GM12873 (cell line): Measurements from ENCODE around the gene GBP1.

Experiments
- CTCF ChIP-seq: IDR thresholded peaks from 2 replicates; pipeline ENCODE4 v1.5.1; 2012; ENCODE audit warnings: low read depth, mild to moderate bottlenecking, moderate library complexity, low read length, control low read depth; ENCODE audit not compliant: insufficient read depth; ENCODE audit errors: missing control alignments

GBP1 gene

GRCh38 chr1:89070509-89070908 is 5.5 kb upstream of the GBP1 start:
- TF ChIP-seq CTCF = no peak

GRCh38 chr1:89069951-89070350 is 4.9 kb upstream of the GBP1 start:
- no peak for TF ChIP-seq CTCF

- no peak for TF ChIP-seq CTCF
These were observed 3.3 kb upstream of the GBP1 start for GRCh38 chr1:89068291-89068690.

GRCh38 chr1:89064632-89065031 is 376 bp downstream of the GBP1 start:
- no peak for TF ChIP-seq CTCF

- TF ChIP-seq CTCF = no peak
These were observed 1.9 kb downstream of the GBP1 start for GRCh38 chr1:89063094-89063493.

- TF ChIP-seq CTCF = no peak
These were observed 4.9 kb downstream of the GBP1 start for GRCh38 chr1:89060091-89060490.

- TF ChIP-seq CTCF = no peak
These were observed 13.1 kb downstream of the GBP1 start for GRCh38 chr1:89051955-89052312.
